CMK (cell line): ENCODE measurements around the gene B4GALT5.
"Not testable (repeated sequence)": the region's sequence is repeated elsewhere in the genome, so short reads cannot be mapped to it uniquely, and the experiment has no call there.

ENCODE experiments used
- DNase-seq: peaks from one replicate; pipeline ENCODE4 v3.0.0-alpha.2; 2010; ENCODE audit warnings: low read depth

B4GALT5 gene

GRCh38 chr20:49628280-49628679 is 85.4 kb downstream of the B4GALT5 start:
- DNase-seq, result not testable (repeated sequence)

- no peak for DNase-seq
These were observed 86.3 kb downstream of the B4GALT5 start for GRCh38 chr20:49627329-49627761.

GRCh38 chr20:49624988-49625387 is 88.7 kb downstream of the B4GALT5 start:
- not testable (repeated sequence) for DNase-seq

GRCh38 chr20:49624317-49624716 is 89.4 kb downstream of the B4GALT5 start:
- no peak for DNase-seq

- no peak for DNase-seq
These were observed 91.4 kb downstream of the B4GALT5 start for GRCh38 chr20:49622243-49622642.

GRCh38 chr20:49620364-49621240 is 93.1 kb downstream of the B4GALT5 start:
- no peak for DNase-seq

- DNase-seq, result no peak
These were observed 94.3 kb downstream of the B4GALT5 start for GRCh38 chr20:49619113-49620048.

GRCh38 chr20:49618289-49618688 is 95.4 kb downstream of the B4GALT5 start:
- DNase-seq, result no peak

- DNase-seq, result not testable (repeated sequence)
These were observed 96.3 kb downstream of the B4GALT5 start for GRCh38 chr20:49617394-49617793.

- no peak for DNase-seq
These were observed 97.3 kb downstream of the B4GALT5 start for GRCh38 chr20:49616154-49617007.

GRCh38 chr20:49615401-49616153 is 98.1 kb downstream of the B4GALT5 start:
- no peak for DNase-seq

GRCh38 chr20:49615051-49615400 is 98.7 kb downstream of the B4GALT5 start:
- not testable (repeated sequence) for DNase-seq

- no peak for DNase-seq
These were observed 99.2 kb downstream of the B4GALT5 start for GRCh38 chr20:49614338-49615050.

GRCh38 chr20:49612127-49612738 is 101.4 kb downstream of the B4GALT5 start:
- no peak for DNase-seq

GRCh38 chr20:49611539-49612126 is 102.0 kb downstream of the B4GALT5 start:
- DNase-seq, result not testable (repeated sequence)

GRCh38 chr20:49610691-49611538 is 102.8 kb downstream of the B4GALT5 start:
- DNase-seq, result peak; percentile 57

- DNase-seq, result peak; percentile 22
These were observed 104.7 kb downstream of the B4GALT5 start for GRCh38 chr20:49608752-49609670.
